Right lobe of liver (tissue), 6 donors: ENCODE data around the gene CUX1. TPM values are rescaled to one million over a fixed set of nuclear protein-coding genes. Genes with fewer than 3 reads are reported as not detected.

Experiments
- ATAC-seq, 4 donors: fragments of 200-7000 bp; cut with Tn5 transposase; one replicate each; pipeline ENCODE4 v1.9.1; 2020; ENCODE audit warnings: mild to moderate bottlenecking in 4 of 4, moderate library complexity in 4 of 4
- DNase-seq, 3 donors: peaks; one replicate each; pipeline ENCODE4 v3.0.0-alpha.2; 2020
- H3K27ac ChIP-seq, 3 donors: fragments of 200-600 bp; one replicate each; pipeline ENCODE4 v1.8.0; 2022
- H3K27me3 ChIP-seq, 2 donors: fragments of 200-600 bp; one replicate each; pipeline ENCODE4 v1.8.0; 2022
- H3K36me3 ChIP-seq, 4 donors: fragments of 200-600 bp; sonication (generic) in 1 of 4; one replicate each; pipeline versions ENCODE4 v1.5.1 to v1.8.0; 2017 to 2022; ENCODE audit warnings: control low read depth in 1 of 4
- H3K4me1 ChIP-seq, 4 donors: fragments of 200-600 bp; sonication (generic) in 1 of 4; one replicate each; pipeline versions ENCODE4 v1.5.1 to v1.8.0; 2017 to 2022; ENCODE audit warnings: control low read depth in 1 of 4
- H3K4me3 ChIP-seq, 3 donors: fragments of 200-600 bp; one replicate each; pipeline ENCODE4 v1.8.0; 2022
- H3K9me3 ChIP-seq, 4 donors: fragments of 200-600 bp; sonication (generic) in 1 of 4; one replicate each; pipeline versions ENCODE4 v1.5.1 to v1.8.0; 2017 to 2022; ENCODE audit warnings: control low read depth in 1 of 4
- CTCF ChIP-seq, 4 donors: fragments of 200-600 bp in 3 of 4; fragments of 450-650 bp in 1 of 4; IDR thresholded peaks; one replicate each; pipeline versions ENCODE4 v1.5.1 to v1.8.0; 2016 to 2022; ENCODE audit warnings: antibody characterized with exemption in 4 of 4, mild to moderate bottlenecking in 2 of 4
- POLR2A ChIP-seq: fragments of 450-650 bp; IDR thresholded peaks from one replicate; pipeline ENCODE4 v1.6.1; 2017; ENCODE audit warnings: antibody characterized with exemption, mild to moderate bottlenecking
- WGBS: methylation state at CpG from one replicate; pipeline ENCODE4 v1.1.6; 2018; ENCODE audit warnings: low coverage, low lambda C conversion rate; ENCODE audit not compliant: insufficient coverage; ENCODE audit errors: missing lambda C conversion rate; 5-methylcytosine and 5-hydroxymethylcytosine counted together
- intact Hi-C, 2 donors: fragments of 100-400 bp; cut with DNase I; formaldehyde crosslinking; loops; one replicate each; pipeline versions ENCODE4 v1.11.2 to v1.14.1; 2022
- total RNA-seq, 6 experiments: library from RNA; depleted of rRNA in 2 of 6; stranded (reverse); fragments of >200 nt in 2 of 6; fragmentation: NEBNext Ultra II Directional in 3 of 6; extraction: Animal tissue kit (Norgen Biotek cat#: 25700) in 3 of 6; gene quantifications; one replicate each; pipeline versions ENCODE4 v1.1.0 to v1.2.4, GENCODE V29; 2016 to 2023
- donor health status: DM: no; HTN: yes; CAD: no.
- donor health status: DM: no; HTN: no; CAD: no.
- donor health status: DM: no; HTN: no; CAD: no.
- donor health status: DM: no; HTN: yes; CAD: no.
- donor health status: DM: no; HTN: yes; CAD: no.

Gene CUX1
- total RNA-seq, 6 experiments from 2014 or later: 34.3 to 53.1 (median 40.6) TPM

- Histone ChIP-seq H3K27ac (no peak overlapping the region), H3K36me3 (no peaks in the 10 kb centered on the region), H3K9me3 (no peaks in the 10 kb centered on the region), H3K4me3 (no peak overlapping the region), H3K27me3 (no peaks in the 10 kb centered on the region), H3K4me1 (peaks cover 0 to 4% (median 0%) of the 10 kb centered on the region in 4 donors)
- TF ChIP-seq POLR2A (no peak), CTCF (IDR thresholded peaks at IDR 0.05) (no peak)
- ATAC-seq (no peak), DNase-seq (no peak)
- intact Hi-C loops: no loop called here
- WGBS: 100% methylated on average over 3 of the region's 4 CpGs
These were observed 142.9 kb downstream of the CUX1 start for GRCh38 chr7:101960323-101960722.

GRCh38 chr7:101960985-101961708 is 143.7 kb downstream of the CUX1 start:
- 21% methylated on average over 9 of the region's 9 CpGs for WGBS
- no peak overlapping the region for H3K4me3 ChIP-seq
- intact Hi-C loops: no loop called here
- H3K36me3 ChIP-seq: no peaks in the 10 kb centered on the region
- peaks cover 0 to 4% (median 0%) of the 10 kb centered on the region in 4 donors for H3K4me1 ChIP-seq
- no peaks in the 10 kb centered on the region for H3K27me3 ChIP-seq
- DNase-seq (no peak), ATAC-seq (peak; percentile 18 to 76 (median 61))
- H3K27ac ChIP-seq: peak overlapping the region in 1 of 3 donors; percentile 20
- TF ChIP-seq POLR2A: no peak
- no peak for TF ChIP-seq CTCF (IDR thresholded peaks at IDR 0.05)
- H3K9me3 ChIP-seq: no peaks in the 10 kb centered on the region

GRCh38 chr7:101961811-101962210 is 144.4 kb downstream of the CUX1 start:
- ATAC-seq: peak in 1 of 4 donors; percentile 10
- Histone ChIP-seq H3K9me3 (no peaks in the 10 kb centered on the region), H3K36me3 (no peaks in the 10 kb centered on the region), H3K4me3 (no peak overlapping the region), H3K4me1 (peaks cover 0 to 4% (median 0%) of the 10 kb centered on the region in 4 donors), H3K27ac (no peak overlapping the region), H3K27me3 (no peaks in the 10 kb centered on the region)
- WGBS: 63% methylated on average over 2 of the region's 2 CpGs
- TF ChIP-seq POLR2A: no peak
- intact Hi-C loops: no loop called here
- no peak for DNase-seq

GRCh38 chr7:101963693-101964092 is 146.3 kb downstream of the CUX1 start:
- H3K4me3 ChIP-seq: no peak overlapping the region
- H3K36me3 ChIP-seq: no peaks in the 10 kb centered on the region
- no peaks in the 10 kb centered on the region for H3K27me3 ChIP-seq
- no peak for ATAC-seq
- intact Hi-C loops: no loop called here
- no peak for TF ChIP-seq POLR2A
- no peak for TF ChIP-seq CTCF (IDR thresholded peaks at IDR 0.05)
- WGBS: 100% methylated on average over 6 of the region's 9 CpGs
- no peak for DNase-seq
- peaks cover 0 to 4% (median 0%) of the 10 kb centered on the region in 4 donors for H3K4me1 ChIP-seq
- H3K9me3 ChIP-seq: no peaks in the 10 kb centered on the region
- no peak overlapping the region for H3K27ac ChIP-seq

GRCh38 chr7:101964680-101965452 is 147.4 kb downstream of the CUX1 start:
- 84% methylated on average over 12 of the region's 18 CpGs for WGBS
- no peak for DNase-seq
- Histone ChIP-seq H3K27ac (no peak overlapping the region), H3K27me3 (no peaks in the 10 kb centered on the region), H3K36me3 (no peaks in the 10 kb centered on the region), H3K4me1 (peaks cover 0 to 4% (median 0%) of the 10 kb centered on the region in 4 donors), H3K9me3 (no peaks in the 10 kb centered on the region), H3K4me3 (no peak overlapping the region)
- TF ChIP-seq CTCF (IDR thresholded peaks at IDR 0.05) (no peak), POLR2A (no peak)
- intact Hi-C loops: no loop called here
- ATAC-seq: peak in 2 of 4 donors; percentile 41 to 73
